Neural cell (in vitro differentiated cells): ENCODE measurements around the gene PLXNA2. TPM values are rescaled to one million over a fixed set of nuclear protein-coding genes. Genes with fewer than 3 reads are reported as not detected.

Experiments used
- H2AFZ ChIP-seq: fragments of 200-600, 300-800 bp; sonication (generic), shearing (Covaris generic); 2 replicates; pipeline ENCODE4 v1.6.0; 2014; ENCODE audit warnings: low read depth, mild to moderate bottlenecking, antibody characterized with exemption, low read length, moderate library complexity
- H3F3A ChIP-seq: fragments of 200-600 bp; shearing (Covaris generic); 2 replicates; pipeline ENCODE4 v1.6.1; 2016; ENCODE audit warnings: mild to moderate bottlenecking, moderate library complexity, mixed read lengths, antibody characterized with exemption, low read length; ENCODE audit not compliant: insufficient read depth, poor library complexity, severe bottlenecking
- H3K27ac ChIP-seq: fragments of 200-600, 300-800 bp; sonication (generic), shearing (Covaris generic); 2 replicates; pipeline ENCODE4 v1.5.1; 2014; ENCODE audit warnings: mild to moderate bottlenecking, low read length, moderate library complexity
- H3K27me3 ChIP-seq: fragments of 300-800, 200-600 bp; sonication (generic), shearing (Covaris generic); 2 replicates; pipeline ENCODE4 v1.6.0; 2014; ENCODE audit warnings: mild to moderate bottlenecking, low read depth, low read length, moderate library complexity; ENCODE audit not compliant: insufficient read depth
- H3K36me3 ChIP-seq: fragments of 300-800, 200-600 bp; sonication (generic), shearing (Covaris generic); 2 replicates; pipeline ENCODE4 v1.5.1; 2014; ENCODE audit warnings: mild to moderate bottlenecking, antibody characterized with exemption, low read length, moderate library complexity; ENCODE audit not compliant: insufficient read depth
- H3K4me2 ChIP-seq: fragments of 300-800, 200-600 bp; sonication (generic), shearing (Covaris generic); 2 replicates; pipeline ENCODE4 v1.6.0; 2014; ENCODE audit warnings: mild to moderate bottlenecking, low read length
- H3K4me3 ChIP-seq: fragments of 300-800, 200-600 bp; sonication (generic), shearing (Covaris generic); 2 replicates; pipeline ENCODE4 v1.5.1; 2014; ENCODE audit warnings: mild to moderate bottlenecking, low read length, moderate library complexity
- H3K79me2 ChIP-seq: fragments of 200-600 bp; shearing (Covaris generic); replicated peaks from 2 replicates; pipeline ENCODE4 v1.6.0; 2014; ENCODE audit warnings: mild to moderate bottlenecking, low read length, moderate library complexity; ENCODE audit not compliant: insufficient read depth
- H3K9ac ChIP-seq: fragments of 300-800, 200-600 bp; sonication (generic), shearing (Covaris generic); 2 replicates; pipeline ENCODE4 v1.6.1; 2016; ENCODE audit warnings: mild to moderate bottlenecking, low read length, mixed read lengths
- H3K9me2 ChIP-seq: fragments of 200-600 bp; shearing (Covaris generic); 2 replicates; pipeline ENCODE4 v1.6.1; 2016; ENCODE audit warnings: mild to moderate bottlenecking, low read length, mixed read lengths; ENCODE audit not compliant: insufficient read depth
- H3K9me3 ChIP-seq: fragments of 200-600, 300-800 bp; sonication (generic), shearing (Covaris generic); 2 replicates; pipeline ENCODE4 v1.6.1; 2016; ENCODE audit warnings: mild to moderate bottlenecking, mixed run types, low read length, moderate library complexity, mixed read lengths
- H4K20me1 ChIP-seq: fragments of 200-600 bp; shearing (Covaris generic); 2 replicates; pipeline ENCODE4 v1.6.1; 2016; ENCODE audit warnings: mild to moderate bottlenecking, mixed run types; ENCODE audit not compliant: insufficient read depth
- EP300 ChIP-seq: fragments of 450-650 bp; conservative IDR thresholded peaks from 2 replicates; pipeline ENCODE4 v1.6.1; 2014; ENCODE audit warnings: antibody characterized with exemption, mild to moderate bottlenecking, moderate library complexity; ENCODE audit not compliant: poor library complexity, severe bottlenecking
- EZH2 ChIP-seq: fragments of 200-600, 300-800 bp; shearing (Covaris generic), sonication (generic); IDR thresholded peaks from 2 replicates; pipeline ENCODE4 v1.6.1; 2014; ENCODE audit warnings: antibody characterized with exemption, low read length, borderline replicate concordance, mild to moderate bottlenecking; ENCODE audit not compliant: insufficient read depth, poor library complexity, severe bottlenecking
- MXI1 ChIP-seq: fragments of 450-650 bp; conservative IDR thresholded peaks from 2 replicates; pipeline ENCODE4 v1.6.1; 2014; ENCODE audit warnings: antibody characterized with exemption, mild to moderate bottlenecking; ENCODE audit not compliant: poor library complexity, severe bottlenecking
- POLR2AphosphoS5 ChIP-seq: IDR thresholded peaks from 2 replicates; pipeline ENCODE4 v1.6.1; 2012
- RAD21 ChIP-seq: fragments of 450-650 bp; conservative IDR thresholded peaks from 2 replicates; pipeline ENCODE4 v1.6.1; 2014; ENCODE audit warnings: antibody characterized with exemption, mild to moderate bottlenecking, moderate library complexity
- SMC3 ChIP-seq: fragments of 450-650 bp; conservative IDR thresholded peaks from 2 replicates; pipeline ENCODE4 v1.6.1; 2014; ENCODE audit warnings: antibody characterized with exemption, mild to moderate bottlenecking, moderate library complexity; ENCODE audit not compliant: poor library complexity
- TAF1 ChIP-seq: IDR thresholded peaks from 2 replicates; pipeline ENCODE4 v1.6.1; 2012; ENCODE audit warnings: low read depth
- polyA plus RNA-seq: library from polyadenylated mRNA; depleted of rRNA; stranded (reverse); fragments of >200 nt; gene quantifications from 2 replicates; pipeline ENCODE4 v1.2.3, GENCODE V29; 2014
- TF ChIP-seq, protein P1 (sequence below): IDR thresholded peaks from 2 replicates; pipeline ENCODE4 v1.6.1; 2012; ENCODE audit warnings: borderline replicate concordance
- TF ChIP-seq, protein P2 (sequence below): fragments of 450-650 bp; IDR thresholded peaks from 2 replicates; pipeline ENCODE4 v1.5.1; 2014; ENCODE audit warnings: antibody characterized with exemption, mild to moderate bottlenecking, moderate library complexity; ENCODE audit not compliant: poor library complexity, severe bottlenecking

The PLXNA2 gene
- polyA plus RNA-seq, 1 donor from 2014 or later, result 30.6 TPM

DNA sequence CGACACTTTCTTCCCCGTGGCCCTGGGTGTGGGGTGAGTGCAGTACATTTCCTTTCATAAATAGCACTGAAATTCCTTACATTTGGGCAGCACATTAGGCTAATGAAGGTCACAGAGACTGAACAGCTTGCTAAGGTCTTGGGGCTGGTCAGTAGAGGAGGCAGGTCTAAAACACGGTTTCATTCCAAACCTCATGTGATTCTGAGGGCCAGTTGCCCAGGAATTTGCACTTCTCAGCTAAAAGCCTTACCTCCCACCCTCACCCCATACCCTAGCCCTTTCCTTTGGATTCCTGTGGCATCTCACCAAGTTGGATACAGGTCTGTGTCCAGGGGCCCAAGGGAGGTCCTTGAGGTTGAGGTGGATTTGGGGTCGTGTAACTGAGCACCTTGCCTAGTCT, 185.4 kb downstream of the PLXNA2 start:
- Histone ChIP-seq H3K27ac (no peak overlapping the region), H3K27me3 (no peaks in the 10 kb centered on the region), H4K20me1 (no peaks in the 10 kb centered on the region), H3F3A (no peaks in the 10 kb centered on the region), H2AFZ (no peak overlapping the region), H3K79me2 (no peaks in the 10 kb centered on the region), H3K9me3 (no peaks in the 10 kb centered on the region), H3K4me3 (no peak overlapping the region), H3K9ac (no peak overlapping the region), H3K9me2 (no peaks in the 10 kb centered on the region), H3K36me3 (peaks cover 9% of the 10 kb centered on the region), H3K4me2 (no peak overlapping the region)
- TF ChIP-seq EZH2 (no peak), RAD21 (no peak), POLR2AphosphoS5 (no peak), SMC3 (no peak), TAF1 (no peak), MXI1 (no peak), EP300 (no peak)
- TF ChIP-seq, protein P1, sequence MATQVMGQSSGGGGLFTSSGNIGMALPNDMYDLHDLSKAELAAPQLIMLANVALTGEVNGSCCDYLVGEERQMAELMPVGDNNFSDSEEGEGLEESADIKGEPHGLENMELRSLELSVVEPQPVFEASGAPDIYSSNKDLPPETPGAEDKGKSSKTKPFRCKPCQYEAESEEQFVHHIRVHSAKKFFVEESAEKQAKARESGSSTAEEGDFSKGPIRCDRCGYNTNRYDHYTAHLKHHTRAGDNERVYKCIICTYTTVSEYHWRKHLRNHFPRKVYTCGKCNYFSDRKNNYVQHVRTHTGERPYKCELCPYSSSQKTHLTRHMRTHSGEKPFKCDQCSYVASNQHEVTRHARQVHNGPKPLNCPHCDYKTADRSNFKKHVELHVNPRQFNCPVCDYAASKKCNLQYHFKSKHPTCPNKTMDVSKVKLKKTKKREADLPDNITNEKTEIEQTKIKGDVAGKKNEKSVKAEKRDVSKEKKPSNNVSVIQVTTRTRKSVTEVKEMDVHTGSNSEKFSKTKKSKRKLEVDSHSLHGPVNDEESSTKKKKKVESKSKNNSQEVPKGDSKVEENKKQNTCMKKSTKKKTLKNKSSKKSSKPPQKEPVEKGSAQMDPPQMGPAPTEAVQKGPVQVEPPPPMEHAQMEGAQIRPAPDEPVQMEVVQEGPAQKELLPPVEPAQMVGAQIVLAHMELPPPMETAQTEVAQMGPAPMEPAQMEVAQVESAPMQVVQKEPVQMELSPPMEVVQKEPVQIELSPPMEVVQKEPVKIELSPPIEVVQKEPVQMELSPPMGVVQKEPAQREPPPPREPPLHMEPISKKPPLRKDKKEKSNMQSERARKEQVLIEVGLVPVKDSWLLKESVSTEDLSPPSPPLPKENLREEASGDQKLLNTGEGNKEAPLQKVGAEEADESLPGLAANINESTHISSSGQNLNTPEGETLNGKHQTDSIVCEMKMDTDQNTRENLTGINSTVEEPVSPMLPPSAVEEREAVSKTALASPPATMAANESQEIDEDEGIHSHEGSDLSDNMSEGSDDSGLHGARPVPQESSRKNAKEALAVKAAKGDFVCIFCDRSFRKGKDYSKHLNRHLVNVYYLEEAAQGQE, result no peak
- TF ChIP-seq, protein P2, sequence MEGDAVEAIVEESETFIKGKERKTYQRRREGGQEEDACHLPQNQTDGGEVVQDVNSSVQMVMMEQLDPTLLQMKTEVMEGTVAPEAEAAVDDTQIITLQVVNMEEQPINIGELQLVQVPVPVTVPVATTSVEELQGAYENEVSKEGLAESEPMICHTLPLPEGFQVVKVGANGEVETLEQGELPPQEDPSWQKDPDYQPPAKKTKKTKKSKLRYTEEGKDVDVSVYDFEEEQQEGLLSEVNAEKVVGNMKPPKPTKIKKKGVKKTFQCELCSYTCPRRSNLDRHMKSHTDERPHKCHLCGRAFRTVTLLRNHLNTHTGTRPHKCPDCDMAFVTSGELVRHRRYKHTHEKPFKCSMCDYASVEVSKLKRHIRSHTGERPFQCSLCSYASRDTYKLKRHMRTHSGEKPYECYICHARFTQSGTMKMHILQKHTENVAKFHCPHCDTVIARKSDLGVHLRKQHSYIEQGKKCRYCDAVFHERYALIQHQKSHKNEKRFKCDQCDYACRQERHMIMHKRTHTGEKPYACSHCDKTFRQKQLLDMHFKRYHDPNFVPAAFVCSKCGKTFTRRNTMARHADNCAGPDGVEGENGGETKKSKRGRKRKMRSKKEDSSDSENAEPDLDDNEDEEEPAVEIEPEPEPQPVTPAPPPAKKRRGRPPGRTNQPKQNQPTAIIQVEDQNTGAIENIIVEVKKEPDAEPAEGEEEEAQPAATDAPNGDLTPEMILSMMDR, result no peak

DNA sequence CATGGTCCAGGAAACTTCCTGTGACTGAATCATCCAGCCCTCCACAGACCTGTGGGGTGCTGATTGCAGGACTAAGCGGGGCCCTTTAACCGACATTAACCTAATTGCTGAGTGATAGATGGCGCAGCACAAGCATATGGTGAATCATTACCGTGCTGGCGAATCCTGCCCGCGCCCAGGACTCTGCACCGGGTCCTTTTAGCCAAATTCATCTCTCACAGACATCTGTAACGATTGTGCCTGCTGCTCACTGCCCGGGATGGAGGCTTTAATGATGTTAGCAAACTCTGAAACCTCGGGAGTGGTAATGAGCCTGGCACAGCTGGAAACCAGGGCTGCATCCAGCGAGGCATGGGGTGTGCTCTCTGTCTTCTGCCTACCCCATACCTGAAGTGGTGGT, 185.9 kb downstream of the PLXNA2 start:
- Histone ChIP-seq H3K79me2 (no peaks in the 10 kb centered on the region), H3K36me3 (peaks cover 13% of the 10 kb centered on the region), H3F3A (no peaks in the 10 kb centered on the region), H4K20me1 (no peaks in the 10 kb centered on the region), H3K4me3 (no peak overlapping the region), H3K9me2 (no peaks in the 10 kb centered on the region), H2AFZ (no peak overlapping the region), H3K27ac (no peak overlapping the region), H3K9me3 (no peaks in the 10 kb centered on the region), H3K9ac (no peak overlapping the region), H3K4me2 (no peak overlapping the region), H3K27me3 (no peaks in the 10 kb centered on the region)
- TF ChIP-seq, protein P1, result no peak
- TF ChIP-seq RAD21, result no peak
- TF ChIP-seq SMC3, result no peak
- TF ChIP-seq EZH2, result no peak
- TF ChIP-seq POLR2AphosphoS5, result no peak
- TF ChIP-seq TAF1, result no peak
- TF ChIP-seq, protein P2, result no peak
- TF ChIP-seq EP300, result no peak
- TF ChIP-seq MXI1, result no peak
